ENCODE data around the gene CPZ.

Gene CPZ

GRCh38 chr4:8656711-8657380 is 64.3 kb downstream of the CPZ start:
- peak; percentile 20 for DNase-seq

GRCh38 chr4:8657381-8658088 is 65.0 kb downstream of the CPZ start:
- peak; percentile 13 for DNase-seq

GRCh38 chr4:8662776-8663175 is 70.2 kb downstream of the CPZ start:
- no peak for DNase-seq

GRCh38 chr4:8664031-8664805 is 71.7 kb downstream of the CPZ start:
- DNase-seq, result no peak

GRCh38 chr4:8664976-8665375 is 72.4 kb downstream of the CPZ start:
- DNase-seq, result no peak

- no peak for DNase-seq
Observed at GRCh38 chr4:8665406-8666360, 73.1 kb downstream of the CPZ start.

GRCh38 chr4:8666581-8666980 is 74.0 kb downstream of the CPZ start:
- no peak for DNase-seq

Measured in right forelimb (tissue), 1 donor.